ENCODE results near the gene OR52E2.

Gene OR52E2

DNA sequence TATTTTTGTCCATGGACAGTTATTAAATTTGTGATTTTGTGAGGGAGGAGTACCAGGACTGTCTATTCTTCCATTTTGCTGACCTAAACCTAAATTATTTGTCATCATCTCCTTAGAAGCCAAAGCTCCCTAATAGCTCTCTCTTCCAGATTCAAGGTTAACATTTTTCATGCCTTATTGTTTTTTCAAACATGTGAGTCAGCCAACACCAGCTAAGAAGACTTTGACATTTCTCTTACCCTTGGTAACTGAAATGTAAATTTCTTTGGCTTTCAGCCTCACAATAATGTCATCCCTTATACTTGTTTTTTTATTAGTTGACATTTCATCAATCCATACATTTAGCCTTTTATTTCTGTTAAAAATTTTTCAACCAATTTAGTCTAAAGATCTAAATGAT, 29.1 kb upstream of the OR52E2 start:
- H3K9ac ChIP-seq (ENCODE audit: low read depth, low read length) = no peak overlapping the region
- no peak overlapping the region for H3K4me3 ChIP-seq (ENCODE audit: low read depth in 1 of 2, low read length in 2 of 2)
- no peaks in the 10 kb centered on the region for H4K20me1 ChIP-seq (ENCODE audit: insufficient read depth, low read length)
- DNase-seq (no peak), ATAC-seq (ENCODE audit: insufficient read depth, low read depth) (no peak)
- no peaks in the 10 kb centered on the region for H3K9me3 ChIP-seq (ENCODE audit: insufficient read depth, low read length, severe bottlenecking)
- no peak overlapping the region for H3K27ac ChIP-seq (ENCODE audit: low read length)
- H3K4me1 ChIP-seq (ENCODE audit: insufficient read depth, low read length) = no peaks in the 10 kb centered on the region
- no peak overlapping the region for H3K4me2 ChIP-seq (ENCODE audit: insufficient read depth, low read length)
- no peak for TF ChIP-seq EZH2 (IDR thresholded peaks at IDR 0.05; ENCODE audit: borderline replicate concordance, low read depth, low read length, severe bottlenecking)
- TF ChIP-seq, protein P1, sequence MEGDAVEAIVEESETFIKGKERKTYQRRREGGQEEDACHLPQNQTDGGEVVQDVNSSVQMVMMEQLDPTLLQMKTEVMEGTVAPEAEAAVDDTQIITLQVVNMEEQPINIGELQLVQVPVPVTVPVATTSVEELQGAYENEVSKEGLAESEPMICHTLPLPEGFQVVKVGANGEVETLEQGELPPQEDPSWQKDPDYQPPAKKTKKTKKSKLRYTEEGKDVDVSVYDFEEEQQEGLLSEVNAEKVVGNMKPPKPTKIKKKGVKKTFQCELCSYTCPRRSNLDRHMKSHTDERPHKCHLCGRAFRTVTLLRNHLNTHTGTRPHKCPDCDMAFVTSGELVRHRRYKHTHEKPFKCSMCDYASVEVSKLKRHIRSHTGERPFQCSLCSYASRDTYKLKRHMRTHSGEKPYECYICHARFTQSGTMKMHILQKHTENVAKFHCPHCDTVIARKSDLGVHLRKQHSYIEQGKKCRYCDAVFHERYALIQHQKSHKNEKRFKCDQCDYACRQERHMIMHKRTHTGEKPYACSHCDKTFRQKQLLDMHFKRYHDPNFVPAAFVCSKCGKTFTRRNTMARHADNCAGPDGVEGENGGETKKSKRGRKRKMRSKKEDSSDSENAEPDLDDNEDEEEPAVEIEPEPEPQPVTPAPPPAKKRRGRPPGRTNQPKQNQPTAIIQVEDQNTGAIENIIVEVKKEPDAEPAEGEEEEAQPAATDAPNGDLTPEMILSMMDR (IDR thresholded peaks at IDR 0.05; ENCODE audit: borderline replicate concordance, extremely low read depth, low read length, poor library complexity, severe bottlenecking) = no peak
- no peak overlapping the region for H2AFZ ChIP-seq (ENCODE audit: low read depth, low read length)
- H3K36me3 ChIP-seq (ENCODE audit: insufficient read depth, low read length) = no peaks in the 10 kb centered on the region
- H3K27me3 ChIP-seq (ENCODE audit: insufficient read depth, low read length, poor library complexity) = no peaks in the 10 kb centered on the region
- no peaks in the 10 kb centered on the region for H3K79me2 ChIP-seq (ENCODE audit: insufficient read depth, low read length)

GRCh38 chr11:5083602-5084001, 24.2 kb upstream of the OR52E2 start:
- no peaks in the 10 kb centered on the region for H3K4me1 ChIP-seq (ENCODE audit: insufficient read depth, low read length)
- ATAC-seq (ENCODE audit: insufficient read depth, low read depth) (no peak), DNase-seq (no peak)
- no peak overlapping the region for H3K9ac ChIP-seq (ENCODE audit: low read depth, low read length)
- H3K4me3 ChIP-seq (ENCODE audit: low read depth in 1 of 2, low read length in 2 of 2) = no peak overlapping the region
- H3K4me2 ChIP-seq (ENCODE audit: insufficient read depth, low read length) = no peak overlapping the region
- no peaks in the 10 kb centered on the region for H3K36me3 ChIP-seq (ENCODE audit: insufficient read depth, low read length)
- TF ChIP-seq, protein P1 (IDR thresholded peaks at IDR 0.05; ENCODE audit: borderline replicate concordance, extremely low read depth, low read length, poor library complexity, severe bottlenecking) = no peak
- no peak for TF ChIP-seq EZH2 (IDR thresholded peaks at IDR 0.05; ENCODE audit: borderline replicate concordance, low read depth, low read length, severe bottlenecking)
- no peaks in the 10 kb centered on the region for H4K20me1 ChIP-seq (ENCODE audit: insufficient read depth, low read length)
- no peak overlapping the region for H2AFZ ChIP-seq (ENCODE audit: low read depth, low read length)
- H3K79me2 ChIP-seq (ENCODE audit: insufficient read depth, low read length) = no peaks in the 10 kb centered on the region
- H3K27ac ChIP-seq (ENCODE audit: low read length) = no peak overlapping the region
- H3K9me3 ChIP-seq (ENCODE audit: insufficient read depth, low read length, severe bottlenecking) = no peaks in the 10 kb centered on the region
- H3K27me3 ChIP-seq (ENCODE audit: insufficient read depth, low read length, poor library complexity) = no peaks in the 10 kb centered on the region

GRCh38 chr11:5081405-5081804, 22.0 kb upstream of the OR52E2 start:
- no peaks in the 10 kb centered on the region for H4K20me1 ChIP-seq (ENCODE audit: insufficient read depth, low read length)
- no peak for ATAC-seq (ENCODE audit: insufficient read depth, low read depth)
- no peak overlapping the region for H3K4me2 ChIP-seq (ENCODE audit: insufficient read depth, low read length)
- TF ChIP-seq EZH2 (IDR thresholded peaks at IDR 0.05; ENCODE audit: borderline replicate concordance, low read depth, low read length, severe bottlenecking) = no peak
- TF ChIP-seq, protein P1 (IDR thresholded peaks at IDR 0.05; ENCODE audit: borderline replicate concordance, extremely low read depth, low read length, poor library complexity, severe bottlenecking) = no peak
- no peaks in the 10 kb centered on the region for H3K4me1 ChIP-seq (ENCODE audit: insufficient read depth, low read length)
- H3K4me3 ChIP-seq (ENCODE audit: low read depth in 1 of 2, low read length in 2 of 2) = no peak overlapping the region
- no peaks in the 10 kb centered on the region for H3K9me3 ChIP-seq (ENCODE audit: insufficient read depth, low read length, severe bottlenecking)
- H2AFZ ChIP-seq (ENCODE audit: low read depth, low read length) = no peak overlapping the region
- no peaks in the 10 kb centered on the region for H3K27me3 ChIP-seq (ENCODE audit: insufficient read depth, low read length, poor library complexity)
- no peak overlapping the region for H3K27ac ChIP-seq (ENCODE audit: low read length)
- H3K36me3 ChIP-seq (ENCODE audit: insufficient read depth, low read length) = no peaks in the 10 kb centered on the region
- H3K79me2 ChIP-seq (ENCODE audit: insufficient read depth, low read length) = no peaks in the 10 kb centered on the region
- no peak for DNase-seq
- no peak overlapping the region for H3K9ac ChIP-seq (ENCODE audit: low read depth, low read length)

DNA sequence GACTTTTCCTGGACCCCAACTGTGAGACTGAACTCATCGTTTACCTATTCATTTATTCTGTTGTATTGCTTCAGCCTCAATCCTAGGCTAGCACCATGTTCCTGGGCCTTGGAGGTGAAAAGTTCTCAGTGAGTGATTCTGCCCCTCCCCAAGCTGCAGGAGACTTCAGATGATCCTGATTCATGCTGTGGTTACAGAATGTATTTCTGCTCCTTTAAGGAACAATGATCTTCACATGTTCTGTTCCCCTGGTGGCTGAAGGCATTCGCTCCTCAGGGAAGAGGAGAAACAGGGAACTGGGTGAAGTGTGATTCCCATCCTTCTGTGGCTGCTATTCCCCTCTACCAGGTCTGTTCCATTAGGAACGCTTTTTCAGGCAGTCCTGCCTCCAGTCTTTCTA, 12.4 kb upstream of the OR52E2 start:
- ATAC-seq (ENCODE audit: insufficient read depth, low read depth) = no peak
- TF ChIP-seq, protein P1 (IDR thresholded peaks at IDR 0.05; ENCODE audit: borderline replicate concordance, extremely low read depth, low read length, poor library complexity, severe bottlenecking) = no peak
- TF ChIP-seq EZH2 (IDR thresholded peaks at IDR 0.05; ENCODE audit: borderline replicate concordance, low read depth, low read length, severe bottlenecking) = no peak
- H3K9me3 ChIP-seq (ENCODE audit: insufficient read depth, low read length, severe bottlenecking) = no peaks in the 10 kb centered on the region

More for the DNA sequence above, 12.4 kb upstream of the OR52E2 start:
- Histone ChIP-seq H3K9ac (ENCODE audit: low read depth, low read length) (no peak overlapping the region), H2AFZ (ENCODE audit: low read depth, low read length) (no peak overlapping the region), H3K36me3 (ENCODE audit: insufficient read depth, low read length) (no peaks in the 10 kb centered on the region), H3K4me3 (ENCODE audit: low read depth in 1 of 2, low read length in 2 of 2) (no peak overlapping the region), H3K27ac (ENCODE audit: low read length) (no peak overlapping the region), H4K20me1 (ENCODE audit: insufficient read depth, low read length) (no peaks in the 10 kb centered on the region), H3K4me1 (ENCODE audit: insufficient read depth, low read length) (no peaks in the 10 kb centered on the region), H3K4me2 (ENCODE audit: insufficient read depth, low read length) (no peak overlapping the region), H3K79me2 (ENCODE audit: insufficient read depth, low read length) (no peaks in the 10 kb centered on the region), H3K27me3 (ENCODE audit: insufficient read depth, low read length, poor library complexity) (no peaks in the 10 kb centered on the region)
- DNase-seq = no peak

All from DND-41 (cell line).